Renal pelvis (tissue), 4 donors: Measurements from ENCODE around the gene TOP3B. TPM values are rescaled to one million over a fixed set of nuclear protein-coding genes. Genes with fewer than 3 reads are reported as not detected.

ENCODE experiments used
- DNase-seq: peaks from one replicate; pipeline ENCODE4 v3.0.0-alpha.2; 2013
- polyA plus RNA-seq, 3 donors: library from polyadenylated mRNA; unstranded; fragments of 120-200 nt; gene quantifications; one replicate each; pipeline ENCODE4 v1.2.1, GENCODE V29; 2013; ENCODE audit not compliant: insufficient read length in 3 of 3

TOP3B gene
- polyA plus RNA-seq, 3 donors, result 26.8 to 50.3 (median 41.0) TPM

DNA sequence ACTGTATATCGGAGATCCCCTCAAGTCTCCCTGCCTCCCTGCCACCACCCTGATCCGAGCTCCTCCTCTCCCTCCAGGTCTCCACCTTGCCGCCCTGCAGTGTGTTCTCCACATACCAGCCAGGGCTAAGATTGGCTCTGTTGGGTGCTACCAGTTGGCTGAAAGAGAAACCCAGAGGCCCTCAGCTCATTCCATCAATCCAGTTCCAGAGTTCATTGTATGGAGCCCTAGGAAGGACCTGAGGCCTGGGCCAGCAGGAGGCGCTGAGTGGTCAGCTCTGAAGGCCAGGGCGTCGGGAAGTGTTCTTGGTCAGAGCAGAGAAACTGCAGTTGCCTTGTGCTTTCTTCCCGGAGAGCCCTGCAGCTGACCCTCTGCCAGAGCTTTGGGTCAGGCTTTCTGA is 2.2 kb upstream of the TOP3B start:
- no peak for DNase-seq

GRCh38 chr22:21981874-21982273 is 713 bp downstream of the TOP3B start:
- no peak for DNase-seq

- DNase-seq, result no peak
Measured at GRCh38 chr22:21980547-21980946, 2.0 kb downstream of the TOP3B start.

GRCh38 chr22:21978564-21979386 is 3.8 kb downstream of the TOP3B start:
- no peak for DNase-seq

GRCh38 chr22:21977814-21978213 is 4.8 kb downstream of the TOP3B start:
- DNase-seq, result no peak

DNA sequence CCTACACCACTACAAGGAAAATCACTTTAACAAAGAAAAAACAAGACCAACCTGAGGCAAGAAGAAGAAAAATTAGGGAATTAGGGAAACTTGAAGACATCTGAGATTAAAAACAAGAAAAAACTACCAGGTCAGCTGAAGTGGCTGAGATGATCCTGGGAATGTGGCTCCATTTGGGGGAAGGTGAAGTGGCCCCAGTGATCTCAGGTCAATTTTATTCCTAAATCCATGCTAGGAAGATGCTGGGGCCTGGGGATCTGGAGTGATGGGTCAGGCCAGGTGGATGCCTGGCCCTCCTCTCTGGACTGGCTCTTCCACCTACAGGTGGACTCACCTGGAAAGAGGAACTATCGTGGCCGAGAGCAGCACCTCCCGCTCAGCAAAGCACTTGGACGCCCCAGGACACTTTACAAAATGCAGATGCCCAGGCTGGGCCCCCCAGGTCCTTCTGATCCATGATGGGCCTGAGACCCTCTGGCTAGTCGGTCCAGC is 6.7 kb downstream of the TOP3B start:
- no peak for DNase-seq

GRCh38 chr22:21975273-21975672 is 7.3 kb downstream of the TOP3B start:
- no peak for DNase-seq

DNA sequence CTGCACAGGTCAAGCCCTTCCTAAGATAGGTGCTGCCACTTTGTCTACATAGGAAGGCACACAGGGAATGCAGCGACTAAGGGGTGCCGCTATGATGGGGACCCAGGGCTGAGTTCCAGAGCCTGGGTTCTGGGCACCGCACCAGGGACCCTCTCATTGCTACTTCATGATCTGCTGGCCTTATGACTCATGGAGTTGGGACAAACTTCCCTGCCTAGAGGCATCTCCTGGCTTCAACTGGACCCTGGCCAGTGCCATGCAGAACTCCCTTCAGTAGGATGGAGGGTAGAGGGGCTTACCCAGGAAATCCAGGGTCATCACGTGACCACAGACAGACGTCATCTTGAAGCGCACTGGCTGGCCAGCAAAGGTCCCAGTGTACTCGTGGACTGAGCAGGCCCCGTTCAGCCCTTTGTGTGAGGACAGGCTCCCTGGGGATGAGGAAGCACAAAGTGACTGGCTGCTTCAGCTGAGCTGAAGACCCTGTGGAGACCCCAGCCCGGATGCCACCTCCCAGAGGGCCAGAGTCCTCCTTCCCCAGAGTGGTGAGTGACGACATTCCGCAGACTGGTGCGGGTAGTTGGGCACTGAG is 8.4 kb downstream of the TOP3B start:
- DNase-seq, result no peak

DNA sequence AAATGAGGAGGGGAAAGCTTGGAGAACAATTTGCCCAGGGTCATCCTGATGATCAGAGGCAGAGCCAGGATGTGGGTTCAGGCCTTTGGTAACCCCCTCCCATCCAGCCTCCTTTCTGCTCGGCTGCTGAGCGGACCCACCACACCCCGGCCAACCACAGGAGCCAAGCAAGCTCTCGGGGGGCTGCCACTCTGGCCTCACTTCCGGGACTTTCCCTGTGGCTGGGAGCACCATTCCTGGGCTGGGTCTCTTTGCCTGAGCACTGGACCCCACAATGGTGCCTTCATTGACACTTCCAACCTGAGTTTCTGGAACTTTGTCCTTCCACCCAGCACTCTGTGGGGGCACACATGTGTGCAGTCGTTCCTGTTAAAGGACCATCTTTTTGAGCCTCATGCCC is 9.8 kb downstream of the TOP3B start:
- DNase-seq, result no peak

DNA sequence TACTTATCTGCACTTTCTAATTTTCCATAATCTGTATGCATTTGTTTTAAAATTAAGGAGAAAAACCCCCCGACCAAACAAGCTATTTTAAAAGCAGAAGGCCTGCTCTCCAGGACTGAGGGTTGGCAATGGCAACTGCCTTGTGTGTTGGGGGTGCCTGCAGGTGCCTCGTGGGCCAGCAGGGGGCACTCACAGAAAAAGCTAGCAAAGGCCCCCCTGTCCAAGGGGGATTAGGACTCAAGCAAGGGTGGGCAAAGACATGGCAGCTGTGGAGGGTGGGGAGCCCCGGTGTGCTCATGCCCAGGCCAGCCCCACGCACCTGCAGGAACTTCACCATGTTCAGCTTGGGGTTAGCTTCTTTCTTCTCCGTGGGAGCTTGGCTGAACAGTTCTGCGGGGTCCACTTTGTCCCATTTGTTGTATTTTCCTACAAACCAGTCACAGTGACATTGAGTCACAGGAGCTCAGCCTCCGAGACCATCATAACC is 10.3 kb downstream of the TOP3B start:
- no peak for DNase-seq

GRCh38 chr22:21971858-21972275 is 10.7 kb downstream of the TOP3B start:
- no peak for DNase-seq

- DNase-seq, result no peak
Measured at GRCh38 chr22:21970800-21971617, 11.6 kb downstream of the TOP3B start.

GRCh38 chr22:21970037-21970799 is 12.4 kb downstream of the TOP3B start:
- DNase-seq, result no peak

GRCh38 chr22:21968452-21969129 is 14.0 kb downstream of the TOP3B start:
- DNase-seq, result no peak

DNA sequence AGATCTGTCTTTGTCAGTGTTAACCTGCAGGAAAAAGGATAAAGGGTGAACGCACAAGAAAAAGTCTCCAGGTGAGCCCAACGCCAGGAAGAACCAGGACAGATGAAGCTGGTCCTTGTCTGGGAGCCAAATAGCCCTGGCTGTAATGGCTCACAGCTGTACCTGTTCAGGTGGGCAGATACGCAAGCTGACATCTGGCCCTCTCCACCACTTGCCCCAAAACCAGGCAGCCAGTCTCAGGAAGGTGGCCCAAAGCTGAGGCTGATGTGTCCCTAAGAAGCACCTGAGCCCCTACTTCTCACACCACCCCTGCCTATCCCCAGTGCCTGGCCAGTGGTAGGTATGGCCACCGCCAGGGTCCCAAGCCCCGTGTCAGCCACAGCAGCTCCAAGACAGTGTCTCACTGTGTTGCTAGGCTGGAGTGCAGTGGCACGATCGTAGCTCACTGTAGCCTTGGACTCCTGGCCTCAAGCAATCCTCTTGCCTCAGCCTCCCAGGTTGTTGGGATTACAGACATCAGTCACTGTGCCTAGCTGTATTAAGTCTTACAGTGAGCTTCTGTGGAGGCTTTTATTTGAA is 14.8 kb downstream of the TOP3B start:
- no peak for DNase-seq

DNA sequence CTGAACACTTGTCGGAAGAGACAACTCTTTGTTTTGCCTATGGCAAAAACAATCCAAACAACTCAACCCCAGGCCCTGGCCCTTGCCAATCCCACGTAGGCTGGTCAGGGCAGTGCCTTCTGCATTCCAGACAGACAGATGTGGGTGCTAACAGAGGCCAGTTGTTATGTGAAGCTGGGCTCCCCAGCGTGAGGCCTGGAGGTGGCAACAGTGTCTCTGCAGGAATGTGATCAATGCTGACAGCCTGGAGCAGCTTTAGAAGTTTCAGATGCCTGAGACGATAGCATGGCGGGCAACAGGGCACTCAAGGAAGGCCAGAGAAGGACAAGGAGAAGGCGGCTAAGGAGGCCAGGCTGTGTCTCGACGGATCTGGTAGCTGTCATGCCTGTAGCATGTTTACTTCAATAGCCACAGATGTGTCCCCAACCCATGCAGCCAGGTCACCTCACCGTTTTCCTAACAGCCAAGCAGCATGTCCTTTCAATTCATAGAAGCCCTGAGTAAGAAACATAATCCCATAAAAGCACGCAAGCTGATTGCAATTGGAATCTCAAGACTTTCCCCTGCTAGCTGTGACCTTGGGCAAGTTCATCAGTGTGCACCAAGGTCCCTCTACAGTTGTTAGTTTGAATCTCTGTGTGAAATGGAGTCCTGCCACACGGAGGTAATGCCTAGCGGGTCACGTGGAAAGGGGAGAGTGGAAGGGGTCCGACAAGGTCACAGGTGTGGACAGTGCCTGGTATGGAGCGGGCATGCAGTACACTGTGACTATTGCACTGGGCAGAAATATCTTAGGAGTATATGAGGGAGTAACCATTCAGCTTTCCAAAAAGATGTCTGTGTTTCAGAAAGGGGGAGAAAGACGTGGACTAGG is 15.7 kb downstream of the TOP3B start:
- DNase-seq, result no peak

DNA sequence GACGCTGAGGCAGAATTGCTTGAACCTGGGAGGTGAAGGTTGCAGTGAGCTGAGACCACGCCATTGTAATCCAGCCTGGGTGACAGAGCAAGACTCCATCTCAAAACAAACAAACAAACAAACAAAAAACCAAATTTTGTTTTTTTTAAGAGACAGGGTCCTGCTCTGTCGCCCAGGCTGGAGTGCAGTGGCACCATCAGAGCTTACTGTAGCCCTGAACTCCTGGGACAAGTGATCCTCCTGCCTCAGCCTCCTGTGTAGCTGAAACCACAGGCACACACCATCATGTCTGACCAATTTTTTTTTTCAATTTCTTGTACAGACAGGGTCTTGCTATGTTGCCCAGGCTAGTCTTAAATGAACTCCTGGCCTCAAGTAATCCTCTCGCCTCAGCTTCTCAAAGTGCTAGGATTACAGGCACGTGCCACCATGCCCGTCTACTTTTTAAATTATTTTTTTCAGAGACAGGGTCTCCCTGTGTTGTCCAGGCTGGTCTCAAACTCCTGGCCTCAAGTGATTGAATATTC is 16.8 kb downstream of the TOP3B start:
- DNase-seq, result no peak

GRCh38 chr22:21964918-21965484 is 17.6 kb downstream of the TOP3B start:
- DNase-seq, result no peak

DNA sequence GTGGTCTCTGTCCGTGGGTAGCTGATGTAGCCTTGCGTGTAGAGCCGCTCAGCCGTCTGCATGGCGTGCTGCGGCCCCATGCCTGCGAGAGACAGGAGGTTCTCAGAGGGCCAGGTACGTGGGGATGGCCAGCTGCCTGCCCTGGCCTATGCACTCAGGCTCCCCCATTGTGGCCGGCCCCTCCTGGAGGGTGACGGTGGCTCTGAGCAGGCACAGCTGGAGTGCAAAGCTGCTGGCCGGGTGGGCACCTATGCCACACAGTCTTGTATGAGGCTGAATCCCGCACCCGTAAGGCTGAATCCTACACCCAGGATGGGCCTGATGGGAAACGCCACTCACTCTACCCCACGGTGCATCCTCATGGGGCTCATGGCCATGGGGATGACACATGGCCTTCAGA is 18.4 kb downstream of the TOP3B start:
- DNase-seq, result no peak
